ENCODE results near the gene ERC2.

ERC2 gene

GRCh38 chr3:56428667-56429066, 39.6 kb downstream of the ERC2 start:
- no peaks in the 10 kb centered on the region for H3K27me3 ChIP-seq (ENCODE audit: control insufficient read depth in 2 of 2, insufficient read depth in 2 of 2, low read length in 2 of 2)
- H3K9me3 ChIP-seq (ENCODE audit: control insufficient read depth in 2 of 2, low read length in 2 of 2): no peaks in the 10 kb centered on the region
- H3K4me1 ChIP-seq (ENCODE audit: control insufficient read depth in 2 of 2, insufficient read depth in 2 of 2, low read length in 2 of 2): no peaks in the 10 kb centered on the region
- no peak overlapping the region for H3K4me3 ChIP-seq (ENCODE audit: low read length in 2 of 2)
- H3K9ac ChIP-seq (ENCODE audit: low read depth in 1 of 2, low read length in 2 of 2): no peak overlapping the region
- no peaks in the 10 kb centered on the region for H3K36me3 ChIP-seq (ENCODE audit: control insufficient read depth in 2 of 2, insufficient read depth in 2 of 2, low read length in 2 of 2)
- no peak overlapping the region for H3K27ac ChIP-seq (ENCODE audit: low read depth in 2 of 2, low read length in 2 of 2)

GRCh38 chr3:56424885-56425284, 43.4 kb downstream of the ERC2 start:
- Histone ChIP-seq H3K36me3 (ENCODE audit: control insufficient read depth in 2 of 2, insufficient read depth in 2 of 2, low read length in 2 of 2) (no peaks in the 10 kb centered on the region), H3K4me3 (ENCODE audit: low read length in 2 of 2) (no peak overlapping the region), H3K9ac (ENCODE audit: low read depth in 1 of 2, low read length in 2 of 2) (no peak overlapping the region), H3K27me3 (ENCODE audit: control insufficient read depth in 2 of 2, insufficient read depth in 2 of 2, low read length in 2 of 2) (no peaks in the 10 kb centered on the region), H3K9me3 (ENCODE audit: control insufficient read depth in 2 of 2, low read length in 2 of 2) (no peaks in the 10 kb centered on the region), H3K4me1 (ENCODE audit: control insufficient read depth in 2 of 2, insufficient read depth in 2 of 2, low read length in 2 of 2) (no peaks in the 10 kb centered on the region), H3K27ac (ENCODE audit: low read depth in 2 of 2, low read length in 2 of 2) (no peak overlapping the region)

- no peaks in the 10 kb centered on the region for H3K4me1 ChIP-seq (ENCODE audit: control insufficient read depth in 2 of 2, insufficient read depth in 2 of 2, low read length in 2 of 2)
- H3K9me3 ChIP-seq (ENCODE audit: control insufficient read depth in 2 of 2, low read length in 2 of 2): no peaks in the 10 kb centered on the region
- peak overlapping the region in 1 of 2 donors; percentile 17 for H3K27ac ChIP-seq (ENCODE audit: low read depth in 2 of 2, low read length in 2 of 2)
- no peak overlapping the region for H3K4me3 ChIP-seq (ENCODE audit: low read length in 2 of 2)
- no peaks in the 10 kb centered on the region for H3K27me3 ChIP-seq (ENCODE audit: control insufficient read depth in 2 of 2, insufficient read depth in 2 of 2, low read length in 2 of 2)
- no peak overlapping the region for H3K9ac ChIP-seq (ENCODE audit: low read depth in 1 of 2, low read length in 2 of 2)
- no peaks in the 10 kb centered on the region for H3K36me3 ChIP-seq (ENCODE audit: control insufficient read depth in 2 of 2, insufficient read depth in 2 of 2, low read length in 2 of 2)
These were observed 43.9 kb downstream of the ERC2 start for GRCh38 chr3:56424336-56424735.

GRCh38 chr3:56423661-56424099, 44.6 kb downstream of the ERC2 start:
- Histone ChIP-seq H3K27me3 (ENCODE audit: control insufficient read depth in 2 of 2, insufficient read depth in 2 of 2, low read length in 2 of 2) (no peaks in the 10 kb centered on the region), H3K27ac (ENCODE audit: low read depth in 2 of 2, low read length in 2 of 2) (no peak overlapping the region), H3K4me3 (ENCODE audit: low read length in 2 of 2) (no peak overlapping the region), H3K9me3 (ENCODE audit: control insufficient read depth in 2 of 2, low read length in 2 of 2) (no peaks in the 10 kb centered on the region), H3K36me3 (ENCODE audit: control insufficient read depth in 2 of 2, insufficient read depth in 2 of 2, low read length in 2 of 2) (no peaks in the 10 kb centered on the region), H3K9ac (ENCODE audit: low read depth in 1 of 2, low read length in 2 of 2) (no peak overlapping the region), H3K4me1 (ENCODE audit: control insufficient read depth in 2 of 2, insufficient read depth in 2 of 2, low read length in 2 of 2) (no peaks in the 10 kb centered on the region)

- no peaks in the 10 kb centered on the region for H3K27me3 ChIP-seq (ENCODE audit: control insufficient read depth in 2 of 2, insufficient read depth in 2 of 2, low read length in 2 of 2)
- H3K4me3 ChIP-seq (ENCODE audit: low read length in 2 of 2): no peak overlapping the region
- H3K36me3 ChIP-seq (ENCODE audit: control insufficient read depth in 2 of 2, insufficient read depth in 2 of 2, low read length in 2 of 2): no peaks in the 10 kb centered on the region
- H3K9ac ChIP-seq (ENCODE audit: low read depth in 1 of 2, low read length in 2 of 2): no peak overlapping the region
- H3K9me3 ChIP-seq (ENCODE audit: control insufficient read depth in 2 of 2, low read length in 2 of 2): no peaks in the 10 kb centered on the region
- no peaks in the 10 kb centered on the region for H3K4me1 ChIP-seq (ENCODE audit: control insufficient read depth in 2 of 2, insufficient read depth in 2 of 2, low read length in 2 of 2)
- H3K27ac ChIP-seq (ENCODE audit: low read depth in 2 of 2, low read length in 2 of 2): no peak overlapping the region
These were observed 46.0 kb downstream of the ERC2 start for GRCh38 chr3:56422316-56422715.

- Histone ChIP-seq H3K36me3 (ENCODE audit: control insufficient read depth in 2 of 2, insufficient read depth in 2 of 2, low read length in 2 of 2) (no peaks in the 10 kb centered on the region), H3K9me3 (ENCODE audit: control insufficient read depth in 2 of 2, low read length in 2 of 2) (no peaks in the 10 kb centered on the region), H3K27me3 (ENCODE audit: control insufficient read depth in 2 of 2, insufficient read depth in 2 of 2, low read length in 2 of 2) (no peaks in the 10 kb centered on the region), H3K4me3 (ENCODE audit: low read length in 2 of 2) (no peak overlapping the region), H3K27ac (ENCODE audit: low read depth in 2 of 2, low read length in 2 of 2) (no peak overlapping the region), H3K9ac (ENCODE audit: low read depth in 1 of 2, low read length in 2 of 2) (no peak overlapping the region), H3K4me1 (ENCODE audit: control insufficient read depth in 2 of 2, insufficient read depth in 2 of 2, low read length in 2 of 2) (no peaks in the 10 kb centered on the region)
These were observed 47.1 kb downstream of the ERC2 start for GRCh38 chr3:56421205-56421604.

GRCh38 chr3:56415652-56416051, 52.6 kb downstream of the ERC2 start:
- no peak overlapping the region for H3K9ac ChIP-seq (ENCODE audit: low read depth in 1 of 2, low read length in 2 of 2)
- H3K27me3 ChIP-seq (ENCODE audit: control insufficient read depth in 2 of 2, insufficient read depth in 2 of 2, low read length in 2 of 2): no peaks in the 10 kb centered on the region
- H3K36me3 ChIP-seq (ENCODE audit: control insufficient read depth in 2 of 2, insufficient read depth in 2 of 2, low read length in 2 of 2): no peaks in the 10 kb centered on the region
- no peak overlapping the region for H3K4me3 ChIP-seq (ENCODE audit: low read length in 2 of 2)
- H3K27ac ChIP-seq (ENCODE audit: low read depth in 2 of 2, low read length in 2 of 2): no peak overlapping the region
- H3K4me1 ChIP-seq (ENCODE audit: control insufficient read depth in 2 of 2, insufficient read depth in 2 of 2, low read length in 2 of 2): no peaks in the 10 kb centered on the region
- no peaks in the 10 kb centered on the region for H3K9me3 ChIP-seq (ENCODE audit: control insufficient read depth in 2 of 2, low read length in 2 of 2)

- no peaks in the 10 kb centered on the region for H3K36me3 ChIP-seq (ENCODE audit: control insufficient read depth in 2 of 2, insufficient read depth in 2 of 2, low read length in 2 of 2)
- no peaks in the 10 kb centered on the region for H3K9me3 ChIP-seq (ENCODE audit: control insufficient read depth in 2 of 2, low read length in 2 of 2)
- no peaks in the 10 kb centered on the region for H3K4me1 ChIP-seq (ENCODE audit: control insufficient read depth in 2 of 2, insufficient read depth in 2 of 2, low read length in 2 of 2)
- no peak overlapping the region for H3K9ac ChIP-seq (ENCODE audit: low read depth in 1 of 2, low read length in 2 of 2)
- H3K4me3 ChIP-seq (ENCODE audit: low read length in 2 of 2): no peak overlapping the region
- no peak overlapping the region for H3K27ac ChIP-seq (ENCODE audit: low read depth in 2 of 2, low read length in 2 of 2)
- no peaks in the 10 kb centered on the region for H3K27me3 ChIP-seq (ENCODE audit: control insufficient read depth in 2 of 2, insufficient read depth in 2 of 2, low read length in 2 of 2)
These were observed 54.4 kb downstream of the ERC2 start for GRCh38 chr3:56413911-56414310.

- Histone ChIP-seq H3K36me3 (ENCODE audit: control insufficient read depth in 2 of 2, insufficient read depth in 2 of 2, low read length in 2 of 2) (no peaks in the 10 kb centered on the region), H3K9me3 (ENCODE audit: control insufficient read depth in 2 of 2, low read length in 2 of 2) (no peaks in the 10 kb centered on the region), H3K27me3 (ENCODE audit: control insufficient read depth in 2 of 2, insufficient read depth in 2 of 2, low read length in 2 of 2) (no peaks in the 10 kb centered on the region), H3K27ac (ENCODE audit: low read depth in 2 of 2, low read length in 2 of 2) (no peak overlapping the region), H3K9ac (ENCODE audit: low read depth in 1 of 2, low read length in 2 of 2) (no peak overlapping the region), H3K4me3 (ENCODE audit: low read length in 2 of 2) (no peak overlapping the region), H3K4me1 (ENCODE audit: control insufficient read depth in 2 of 2, insufficient read depth in 2 of 2, low read length in 2 of 2) (no peaks in the 10 kb centered on the region)
These were observed 57.1 kb downstream of the ERC2 start for GRCh38 chr3:56411166-56411565.

GRCh38 chr3:56410576-56410975, 57.7 kb downstream of the ERC2 start:
- Histone ChIP-seq H3K9me3 (ENCODE audit: control insufficient read depth in 2 of 2, low read length in 2 of 2) (no peaks in the 10 kb centered on the region), H3K27ac (ENCODE audit: low read depth in 2 of 2, low read length in 2 of 2) (no peak overlapping the region), H3K4me3 (ENCODE audit: low read length in 2 of 2) (no peak overlapping the region), H3K36me3 (ENCODE audit: control insufficient read depth in 2 of 2, insufficient read depth in 2 of 2, low read length in 2 of 2) (no peaks in the 10 kb centered on the region), H3K4me1 (ENCODE audit: control insufficient read depth in 2 of 2, insufficient read depth in 2 of 2, low read length in 2 of 2) (no peaks in the 10 kb centered on the region), H3K27me3 (ENCODE audit: control insufficient read depth in 2 of 2, insufficient read depth in 2 of 2, low read length in 2 of 2) (no peaks in the 10 kb centered on the region), H3K9ac (ENCODE audit: low read depth in 1 of 2, low read length in 2 of 2) (no peak overlapping the region)

GRCh38 chr3:56409790-56410189, 58.5 kb downstream of the ERC2 start:
- H3K27me3 ChIP-seq (ENCODE audit: control insufficient read depth in 2 of 2, insufficient read depth in 2 of 2, low read length in 2 of 2): no peaks in the 10 kb centered on the region
- no peaks in the 10 kb centered on the region for H3K36me3 ChIP-seq (ENCODE audit: control insufficient read depth in 2 of 2, insufficient read depth in 2 of 2, low read length in 2 of 2)
- H3K27ac ChIP-seq (ENCODE audit: low read depth in 2 of 2, low read length in 2 of 2): no peak overlapping the region
- H3K4me3 ChIP-seq (ENCODE audit: low read length in 2 of 2): no peak overlapping the region
- H3K4me1 ChIP-seq (ENCODE audit: control insufficient read depth in 2 of 2, insufficient read depth in 2 of 2, low read length in 2 of 2): no peaks in the 10 kb centered on the region
- no peak overlapping the region for H3K9ac ChIP-seq (ENCODE audit: low read depth in 1 of 2, low read length in 2 of 2)
- no peaks in the 10 kb centered on the region for H3K9me3 ChIP-seq (ENCODE audit: control insufficient read depth in 2 of 2, low read length in 2 of 2)
